Natural killer cell (primary cell): ENCODE data around the gene ASAP3. TPM values are rescaled to one million over a fixed set of nuclear protein-coding genes. Genes with fewer than 3 reads are reported as not detected.

Experiments used
- ATAC-seq, 3 donors: fragments of 150-1000 bp in 2 of 3; fragments of 200-7000 bp in 1 of 3; cut with Tn5 transposase; 1 replicate in 1 of 3; 2 replicates in 2 of 3; pipeline ENCODE4 v1.10.0; 2021; ENCODE audit warnings: mild to moderate bottlenecking in 2 of 3, moderate library complexity in 2 of 3
- DNase-seq, 2 donors: peaks; one replicate each; pipeline versions ENCODE4 v3.0.0 to v3.0.0-alpha.2; 2013 to 2021; ENCODE audit warnings: mixed read lengths in 1 of 2
- H3K27ac ChIP-seq: one replicate; pipeline ENCODE4 v1.5.1; 2013; ENCODE audit warnings: mild to moderate bottlenecking, low read length
- H3K27me3 ChIP-seq: one replicate; pipeline ENCODE4 v1.6.1; 2013; ENCODE audit warnings: low read length; ENCODE audit not compliant: control insufficient read depth, insufficient read depth
- H3K36me3 ChIP-seq: one replicate; pipeline ENCODE4 v1.6.1; 2013; ENCODE audit warnings: low read length; ENCODE audit not compliant: control insufficient read depth, insufficient read depth
- H3K4me1 ChIP-seq: one replicate; pipeline ENCODE4 v1.6.1; 2013; ENCODE audit warnings: low read length; ENCODE audit not compliant: control insufficient read depth, insufficient read depth
- H3K4me3 ChIP-seq: one replicate; pipeline ENCODE4 v1.5.1; 2013; ENCODE audit warnings: low read length
- H3K9me3 ChIP-seq: one replicate; pipeline ENCODE4 v1.6.1; 2013; ENCODE audit warnings: low read length; ENCODE audit not compliant: control insufficient read depth, insufficient read depth
- H3K27ac Mint-ChIP-seq, 2 donors: one replicate each; pipeline ENCODE4 v1.8.0; 2022; ENCODE audit warnings: mild to moderate bottlenecking in 2 of 2, mixed read lengths in 2 of 2, moderate library complexity in 1 of 2
- H3K27me3 Mint-ChIP-seq, 2 donors: one replicate each; pipeline ENCODE4 v1.8.0; 2022; ENCODE audit warnings: low read depth in 2 of 2, mixed read lengths in 2 of 2
- H3K36me3 Mint-ChIP-seq: one replicate; pipeline ENCODE4 v1.8.0; 2022; ENCODE audit warnings: mixed read lengths
- H3K4me1 Mint-ChIP-seq, 2 donors: one replicate each; pipeline ENCODE4 v1.8.0; 2022; ENCODE audit warnings: mixed read lengths in 2 of 2
- H3K4me3 Mint-ChIP-seq: one replicate; pipeline ENCODE4 v1.8.0; 2022; ENCODE audit warnings: mild to moderate bottlenecking, moderate library complexity, mixed read lengths
- H3K9me3 Mint-ChIP-seq, 2 donors: one replicate each; pipeline ENCODE4 v1.8.0; 2022; ENCODE audit warnings: mixed read lengths in 2 of 2
- CTCF ChIP-seq: fragments of 200-600 bp; IDR thresholded peaks from one replicate; pipeline ENCODE4 v1.8.0; 2022; ENCODE audit warnings: antibody characterized with exemption
- WGBS: methylation state at CpG from one replicate; pipeline ENCODE4 v1.1.7; 2013; ENCODE audit warnings: missing lambda C conversion rate; ENCODE audit not compliant: insufficient coverage; 5-methylcytosine and 5-hydroxymethylcytosine counted together
- intact Hi-C: fragments of 100-400 bp; cut with micrococcal nuclease; formaldehyde crosslinking; loops from one replicate; pipeline ENCODE4 v1.14.2; 2022
- total RNA-seq, 4 donors: library from RNA; stranded (reverse); fragments of 120-200 nt in 1 of 4; gene quantifications; one replicate each; pipeline versions ENCODE4 v1.2.3 to v1.2.4, GENCODE V29; 2013 to 2022

The ASAP3 gene
- total RNA-seq, 3 donors from 2014 or later (not counting 1 experiment from before 2014, with no cell fraction given), result 0.25 to 0.70 (median 0.59) TPM

- Mint-ChIP-seq H3K4me1 (no peaks in the 10 kb centered on the region), H3K36me3 (no peaks in the 10 kb centered on the region), H3K27me3 (peaks cover 18 to 30% of the 10 kb centered on the region in 2 donors), H3K4me3 (no peak overlapping the region), H3K9me3 (no peaks in the 10 kb centered on the region), H3K27ac (no peak overlapping the region)
- intact Hi-C loops, result no loop called here
- no peak for TF ChIP-seq CTCF
- Histone ChIP-seq H3K27me3 (no peaks in the 10 kb centered on the region), H3K4me3 (no peak overlapping the region), H3K36me3 (no peaks in the 10 kb centered on the region), H3K27ac (no peak overlapping the region), H3K4me1 (peaks cover 2% of the 10 kb centered on the region), H3K9me3 (no peaks in the 10 kb centered on the region)
- WGBS, result 78% methylated on average over 3 of the region's 3 CpGs
- DNase-seq (no peak), ATAC-seq (no peak)
These were observed 8.2 kb upstream of the ASAP3 start for GRCh38 chr1:23492132-23492720.

GRCh38 chr1:23489842-23490241 lies 5.9 kb upstream of the ASAP3 start:
- peaks cover 3% of the 10 kb centered on the region in 2 donors for H3K4me1 Mint-ChIP-seq
- H3K36me3 Mint-ChIP-seq, result no peaks in the 10 kb centered on the region
- TF ChIP-seq CTCF, result no peak
- no peak overlapping the region for H3K27ac ChIP-seq
- H3K36me3 ChIP-seq, result no peaks in the 10 kb centered on the region
- 52% methylated on average over 4 of the region's 5 CpGs for WGBS
- no peaks in the 10 kb centered on the region for H3K9me3 Mint-ChIP-seq
- H3K27me3 Mint-ChIP-seq, result peaks cover 22 to 30% of the 10 kb centered on the region in 2 donors
- ATAC-seq, result no peak
- no peak overlapping the region for H3K27ac Mint-ChIP-seq
- intact Hi-C loops, result no loop called here
- H3K4me1 ChIP-seq, result peaks cover 2% of the 10 kb centered on the region
- peaks cover 2% of the 10 kb centered on the region for H3K27me3 ChIP-seq
- H3K9me3 ChIP-seq, result no peaks in the 10 kb centered on the region
- H3K4me3 ChIP-seq, result no peak overlapping the region
- no peak for DNase-seq
- H3K4me3 Mint-ChIP-seq, result no peak overlapping the region

- Histone ChIP-seq H3K36me3 (no peaks in the 10 kb centered on the region), H3K4me3 (no peak overlapping the region), H3K4me1 (peaks cover 16% of the 10 kb centered on the region), H3K27ac (no peak overlapping the region), H3K27me3 (peaks cover 16% of the 10 kb centered on the region), H3K9me3 (no peaks in the 10 kb centered on the region)
- ATAC-seq (no peak), DNase-seq (no peak)
- Mint-ChIP-seq H3K27ac (peak overlapping the region in 1 of 2 donors; percentile 83), H3K36me3 (no peaks in the 10 kb centered on the region), H3K9me3 (no peaks in the 10 kb centered on the region), H3K4me3 (peak overlapping the region; percentile 88), H3K4me1 (peaks cover 13 to 18% of the 10 kb centered on the region in 2 donors), H3K27me3 (peaks cover 23 to 36% of the 10 kb centered on the region in 2 donors)
- no peak for TF ChIP-seq CTCF
- intact Hi-C loops, result no loop called here
- WGBS, result 52% methylated on average over 7 of the region's 7 CpGs
These were observed 988 bp upstream of the ASAP3 start for GRCh38 chr1:23485002-23485332.
